ENCODE measurements around the gene TREH.

The TREH gene

DNA sequence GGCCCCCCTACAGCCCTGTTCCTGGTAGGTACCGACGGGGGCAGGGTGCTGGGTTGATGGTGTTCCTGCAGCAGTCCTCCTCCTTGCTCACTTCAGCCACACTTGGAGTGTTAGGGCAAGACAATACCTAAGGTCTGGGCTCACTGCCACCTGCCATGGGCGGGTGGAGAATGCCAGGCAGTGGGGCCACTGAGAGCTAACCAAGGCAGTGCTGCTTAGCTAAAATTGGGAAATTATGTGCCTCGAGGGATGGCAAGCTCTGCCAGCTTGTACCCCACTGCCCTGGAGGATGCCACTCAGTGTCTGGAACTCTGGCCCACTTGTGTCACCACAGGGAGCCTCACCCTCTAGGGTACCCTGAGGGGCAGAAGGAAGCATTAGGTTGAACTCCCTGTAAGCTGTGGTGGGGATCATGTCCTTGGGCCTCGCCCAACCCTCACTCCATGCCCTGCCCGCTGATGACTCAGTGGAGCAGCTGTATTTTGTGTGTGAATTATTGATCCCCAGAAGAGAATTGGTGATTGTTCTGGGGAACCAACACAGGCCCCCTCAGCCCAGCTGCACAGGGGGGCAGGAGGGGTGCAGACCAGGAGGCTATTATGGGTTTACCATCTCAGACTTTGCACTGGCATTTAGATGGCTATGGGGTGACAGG, 54.3 kb downstream of the TREH start:
- no peaks in the 10 kb centered on the region for H3K36me3 ChIP-seq (ENCODE audit: insufficient read depth, low read length)
- H4K20me1 ChIP-seq (ENCODE audit: insufficient read depth, low read length, poor library complexity, severe bottlenecking): no peaks in the 10 kb centered on the region
- H3K4me2 ChIP-seq (ENCODE audit: low read depth, low read length, poor library complexity, severe bottlenecking): no peak overlapping the region
- no peaks in the 10 kb centered on the region for H3K9me3 ChIP-seq (ENCODE audit: insufficient read depth, low read depth, low read length)
- TF ChIP-seq, protein P1, sequence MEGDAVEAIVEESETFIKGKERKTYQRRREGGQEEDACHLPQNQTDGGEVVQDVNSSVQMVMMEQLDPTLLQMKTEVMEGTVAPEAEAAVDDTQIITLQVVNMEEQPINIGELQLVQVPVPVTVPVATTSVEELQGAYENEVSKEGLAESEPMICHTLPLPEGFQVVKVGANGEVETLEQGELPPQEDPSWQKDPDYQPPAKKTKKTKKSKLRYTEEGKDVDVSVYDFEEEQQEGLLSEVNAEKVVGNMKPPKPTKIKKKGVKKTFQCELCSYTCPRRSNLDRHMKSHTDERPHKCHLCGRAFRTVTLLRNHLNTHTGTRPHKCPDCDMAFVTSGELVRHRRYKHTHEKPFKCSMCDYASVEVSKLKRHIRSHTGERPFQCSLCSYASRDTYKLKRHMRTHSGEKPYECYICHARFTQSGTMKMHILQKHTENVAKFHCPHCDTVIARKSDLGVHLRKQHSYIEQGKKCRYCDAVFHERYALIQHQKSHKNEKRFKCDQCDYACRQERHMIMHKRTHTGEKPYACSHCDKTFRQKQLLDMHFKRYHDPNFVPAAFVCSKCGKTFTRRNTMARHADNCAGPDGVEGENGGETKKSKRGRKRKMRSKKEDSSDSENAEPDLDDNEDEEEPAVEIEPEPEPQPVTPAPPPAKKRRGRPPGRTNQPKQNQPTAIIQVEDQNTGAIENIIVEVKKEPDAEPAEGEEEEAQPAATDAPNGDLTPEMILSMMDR (conservative IDR thresholded peaks at IDR 0.05; ENCODE audit: low read length): no peak
- TF ChIP-seq EZH2phosphoT487 (IDR thresholded peaks at IDR 0.05; ENCODE audit: borderline replicate concordance): no peak
- no peak overlapping the region for H3K4me3 ChIP-seq (ENCODE audit: low read length, poor library complexity, severe bottlenecking)
- H3K4me1 ChIP-seq (ENCODE audit: insufficient read depth, low read length, poor library complexity, severe bottlenecking): peaks cover 26% of the 10 kb centered on the region
- H3F3A ChIP-seq (ENCODE audit: low read depth): no peaks in the 10 kb centered on the region
- H3K9me2 ChIP-seq (replicated peaks; ENCODE audit: low read depth, low read length): no peaks in the 10 kb centered on the region
- no peaks in the 10 kb centered on the region for H3K79me2 ChIP-seq (ENCODE audit: insufficient read depth, low read length)
- H3K27me3 ChIP-seq (ENCODE audit: insufficient read depth, low read length, poor library complexity, severe bottlenecking): no peaks in the 10 kb centered on the region
- H2AFZ ChIP-seq (ENCODE audit: low read length): no peak overlapping the region
- H3K9ac ChIP-seq (ENCODE audit: low read depth, low read length, poor library complexity, severe bottlenecking): no peak overlapping the region

DNA sequence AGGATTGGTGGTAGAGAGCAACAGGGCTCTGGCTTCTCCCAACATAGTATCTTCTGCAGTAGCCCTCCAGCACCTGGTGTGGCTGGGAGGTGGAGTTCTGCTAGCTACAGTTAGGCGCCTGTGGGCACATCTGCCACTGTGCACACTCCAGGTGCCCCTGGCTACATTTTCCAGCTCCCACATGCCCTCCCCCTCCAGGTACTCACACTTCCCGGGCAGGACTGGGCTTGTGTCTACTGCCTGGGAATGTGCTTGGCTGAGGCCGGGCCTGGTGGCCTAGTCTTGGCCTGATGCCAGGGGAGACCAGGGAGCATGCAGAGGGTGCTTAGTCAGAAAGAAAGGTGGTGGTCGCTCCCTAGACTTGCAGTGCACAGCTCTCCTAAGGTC, 56.2 kb downstream of the TREH start:
- Histone ChIP-seq H2AFZ (ENCODE audit: low read length) (no peak overlapping the region), H3F3A (ENCODE audit: low read depth) (no peaks in the 10 kb centered on the region), H3K36me3 (ENCODE audit: insufficient read depth, low read length) (no peaks in the 10 kb centered on the region), H3K4me3 (ENCODE audit: low read length, poor library complexity, severe bottlenecking) (no peak overlapping the region), H3K79me2 (ENCODE audit: insufficient read depth, low read length) (no peaks in the 10 kb centered on the region), H3K4me2 (ENCODE audit: low read depth, low read length, poor library complexity, severe bottlenecking) (peak overlapping the region; percentile 88), H3K9me3 (ENCODE audit: insufficient read depth, low read depth, low read length) (no peaks in the 10 kb centered on the region), H3K27me3 (ENCODE audit: insufficient read depth, low read length, poor library complexity, severe bottlenecking) (no peaks in the 10 kb centered on the region), H4K20me1 (ENCODE audit: insufficient read depth, low read length, poor library complexity, severe bottlenecking) (no peaks in the 10 kb centered on the region), H3K4me1 (ENCODE audit: insufficient read depth, low read length, poor library complexity, severe bottlenecking) (peaks cover 34% of the 10 kb centered on the region), H3K9ac (ENCODE audit: low read depth, low read length, poor library complexity, severe bottlenecking) (peak overlapping the region; percentile 30), H3K9me2 (replicated peaks; ENCODE audit: low read depth, low read length) (no peaks in the 10 kb centered on the region)
- TF ChIP-seq EZH2phosphoT487 (IDR thresholded peaks at IDR 0.05; ENCODE audit: borderline replicate concordance): no peak
- TF ChIP-seq, protein P1 (conservative IDR thresholded peaks at IDR 0.05; ENCODE audit: low read length): no peak

DNA sequence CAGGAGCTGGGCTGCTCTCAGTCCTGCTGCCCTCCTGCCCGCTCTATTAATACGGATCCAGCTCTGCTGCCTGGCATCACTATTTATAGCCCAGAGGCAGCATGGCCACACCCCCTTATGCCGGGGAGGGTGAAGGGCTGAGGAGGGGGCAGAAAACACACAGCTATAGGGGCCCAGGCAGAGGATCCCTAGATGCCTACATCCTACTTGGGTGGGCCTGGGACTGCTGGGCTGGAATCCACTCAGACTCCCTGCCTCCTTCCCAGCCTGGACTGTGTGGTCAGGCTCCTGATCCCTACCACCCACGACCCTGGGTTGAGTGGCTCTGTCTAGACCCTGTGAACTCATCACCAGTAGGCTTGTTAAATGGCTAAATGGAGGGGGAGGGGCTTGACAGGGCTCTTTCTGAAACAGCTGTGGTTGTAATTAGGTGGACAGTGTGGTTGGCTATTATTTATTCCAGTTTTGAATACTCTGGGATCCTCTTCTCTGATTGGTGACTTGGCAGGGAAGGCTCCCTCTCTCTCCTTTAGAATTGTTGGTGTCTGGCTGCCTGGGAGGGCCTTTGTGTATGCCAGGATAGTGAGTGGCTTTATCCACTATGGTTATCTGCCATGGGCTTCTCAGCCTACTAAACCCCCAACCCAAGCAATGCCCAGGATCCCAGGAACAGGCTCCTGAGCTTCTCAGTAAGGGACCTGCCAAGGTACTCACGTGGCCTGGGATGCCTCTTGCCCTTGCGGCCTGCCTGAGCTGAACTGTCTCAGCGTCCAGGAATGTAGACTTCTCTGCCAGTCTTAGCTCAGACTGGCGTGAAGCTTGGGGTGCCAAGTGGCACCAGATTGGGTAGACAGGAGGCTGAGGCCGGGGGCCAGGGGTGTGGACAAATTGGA, 56.8 kb downstream of the TREH start:
- Histone ChIP-seq H2AFZ (ENCODE audit: low read length) (no peak overlapping the region), H3K4me2 (ENCODE audit: low read depth, low read length, poor library complexity, severe bottlenecking) (peak overlapping the region; percentile 88), H3K79me2 (ENCODE audit: insufficient read depth, low read length) (no peaks in the 10 kb centered on the region), H3F3A (ENCODE audit: low read depth) (no peaks in the 10 kb centered on the region), H3K9ac (ENCODE audit: low read depth, low read length, poor library complexity, severe bottlenecking) (peak overlapping the region; percentile 76), H3K36me3 (ENCODE audit: insufficient read depth, low read length) (no peaks in the 10 kb centered on the region), H3K4me1 (ENCODE audit: insufficient read depth, low read length, poor library complexity, severe bottlenecking) (peaks cover 34% of the 10 kb centered on the region), H4K20me1 (ENCODE audit: insufficient read depth, low read length, poor library complexity, severe bottlenecking) (no peaks in the 10 kb centered on the region), H3K9me2 (replicated peaks; ENCODE audit: low read depth, low read length) (no peaks in the 10 kb centered on the region), H3K27me3 (ENCODE audit: insufficient read depth, low read length, poor library complexity, severe bottlenecking) (no peaks in the 10 kb centered on the region), H3K9me3 (ENCODE audit: insufficient read depth, low read depth, low read length) (no peaks in the 10 kb centered on the region), H3K4me3 (ENCODE audit: low read length, poor library complexity, severe bottlenecking) (peak overlapping the region; percentile 78)
- TF ChIP-seq EZH2phosphoT487 (IDR thresholded peaks at IDR 0.05; ENCODE audit: borderline replicate concordance): no peak
- TF ChIP-seq, protein P1 (conservative IDR thresholded peaks at IDR 0.05; ENCODE audit: low read length): no peak

Data from Loucy (cell line).